MCF 10A (cell line): ENCODE measurements around the gene UGT1A3. TPM values are rescaled to one million over a fixed set of nuclear protein-coding genes. Genes with fewer than 3 reads are reported as not detected.

ENCODE experiments used
- BruUV-seq: library from RNA; stranded (reverse); fragments of 400-500 nt; replicated peaks from 2 replicates; lab custom pipeline; 2021; lab: Mats Ljungman, UMichigan
- CTCF ChIA-PET: fragments of 300-600 bp; sonication (Branson Sonifier 250); formaldehyde crosslinking; extraction: SDS; loops from one replicate; lab custom pipeline; 2021; ENCODE audit warnings: antibody characterized with exemption, inconsistent platforms; lab: Yijun Ruan, JAX
- POLR2A ChIA-PET: fragments of 300-600, 350-650 bp; sonication (Branson Sonifier 250); formaldehyde crosslinking; extraction: SDS; loops from one replicate; lab custom pipeline; 2020; ENCODE audit warnings: antibody characterized with exemption, inconsistent platforms; lab: Yijun Ruan, JAX
- DNase-seq: peaks from one replicate; pipeline ENCODE4 v3.0.0-alpha.2; 2018; ENCODE audit not compliant: unreplicated experiment
- H3K27ac Mint-ChIP-seq: one replicate; pipeline ENCODE4 v1.8.0; 2022; ENCODE audit warnings: mild to moderate bottlenecking, low read depth, mixed read lengths; ENCODE audit not compliant: unreplicated experiment
- H3K27me3 Mint-ChIP-seq: one replicate; pipeline ENCODE4 v1.8.0; 2022; ENCODE audit warnings: mixed read lengths; ENCODE audit not compliant: insufficient read depth, unreplicated experiment
- H3K36me3 Mint-ChIP-seq: one replicate; pipeline ENCODE4 v1.8.0; 2022; ENCODE audit warnings: mild to moderate bottlenecking, moderate library complexity, mixed read lengths; ENCODE audit not compliant: insufficient read depth, unreplicated experiment
- H3K4me1 Mint-ChIP-seq: one replicate; pipeline ENCODE4 v1.8.0; 2022; ENCODE audit warnings: mixed read lengths; ENCODE audit not compliant: insufficient read depth, unreplicated experiment
- H3K4me3 Mint-ChIP-seq: one replicate; pipeline ENCODE4 v1.8.0; 2022; ENCODE audit warnings: mild to moderate bottlenecking, moderate library complexity, mixed read lengths; ENCODE audit not compliant: unreplicated experiment
- H3K9me3 Mint-ChIP-seq: one replicate; pipeline ENCODE4 v1.8.0; 2022; ENCODE audit warnings: mixed read lengths; ENCODE audit not compliant: unreplicated experiment
- intact Hi-C: fragments of 100-400 bp; cut with micrococcal nuclease; formaldehyde crosslinking; loops from 2 replicates; pipeline ENCODE4 v1.14.1; 2022
- total RNA-seq: library from RNA; stranded (reverse); gene quantifications from 2 replicates; pipeline ENCODE4 v1.2.3, GENCODE V29; 2022
- TF ChIP-seq, protein P1 (sequence below): fragments of 200-600 bp; IDR thresholded peaks from one replicate; pipeline ENCODE4 v1.8.0; 2022; ENCODE audit warnings: antibody characterized with exemption, mild to moderate bottlenecking; ENCODE audit not compliant: unreplicated experiment

The UGT1A3 gene
- total RNA-seq, 1 experiment from 2014 or later: not detected

DNA sequence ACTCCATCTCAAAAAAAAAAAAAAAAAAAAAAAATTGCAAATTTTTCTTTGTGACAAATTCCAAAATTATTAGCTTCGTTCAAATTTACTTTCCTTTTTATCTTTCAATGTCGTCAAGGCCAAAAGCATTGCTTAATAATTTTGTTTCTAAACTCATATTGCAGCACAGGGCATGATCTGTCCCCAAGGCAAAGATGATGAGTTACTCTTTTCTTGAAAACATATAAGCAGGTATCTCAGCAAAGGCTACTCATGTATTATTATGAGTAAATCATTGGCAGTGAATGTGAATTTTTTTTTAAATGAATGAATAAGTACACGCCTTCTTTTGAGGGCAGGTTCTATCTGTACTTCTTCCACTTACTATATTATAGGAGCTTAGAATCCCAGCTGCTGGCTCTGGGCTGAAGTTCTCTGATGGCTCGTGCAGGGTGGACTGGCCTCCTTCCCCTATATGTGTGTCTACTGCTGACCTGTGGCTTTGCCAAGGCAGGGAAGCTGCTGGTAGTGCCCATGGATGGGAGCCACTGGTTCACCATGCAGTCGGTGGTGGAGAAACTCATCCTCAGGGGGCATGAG is 47.2 kb upstream of the UGT1A3 start, which contains the start of gene UGT1A7:
UGT1A7 (plus strand) TSS at position 381 of the 579 bp plus-strand sequence; CDS start at position 418, 37 bp downstream.
- Mint-ChIP-seq H3K36me3 (no peaks in the 10 kb centered on the region), H3K27ac (no peak within 1 kb of the TSS), H3K27me3 (no peaks in the 10 kb centered on the region), H3K9me3 (no peaks in the 10 kb centered on the region), H3K4me1 (no peaks in the 10 kb centered on the region), H3K4me3 (no peak within 1 kb of the TSS)
- DNase-seq: peak; percentile 30
- CTCF ChIA-PET: interaction anchor here (0.6 kb wide), 1 partner anchor 10 kb away, joined by 3 read pairs; the partner anchor contains the start of gene UGT1A9
- POLR2A ChIA-PET: interaction anchor here (0.6 to 3.8 kb wide), 8 partner anchors 10 to 896 kb away, joined by 3 to 67 read pairs (median 3); partner anchors contain the start of genes UGT1A6 and USP40
- intact Hi-C loops: no loop called here
- TF ChIP-seq, protein P1, sequence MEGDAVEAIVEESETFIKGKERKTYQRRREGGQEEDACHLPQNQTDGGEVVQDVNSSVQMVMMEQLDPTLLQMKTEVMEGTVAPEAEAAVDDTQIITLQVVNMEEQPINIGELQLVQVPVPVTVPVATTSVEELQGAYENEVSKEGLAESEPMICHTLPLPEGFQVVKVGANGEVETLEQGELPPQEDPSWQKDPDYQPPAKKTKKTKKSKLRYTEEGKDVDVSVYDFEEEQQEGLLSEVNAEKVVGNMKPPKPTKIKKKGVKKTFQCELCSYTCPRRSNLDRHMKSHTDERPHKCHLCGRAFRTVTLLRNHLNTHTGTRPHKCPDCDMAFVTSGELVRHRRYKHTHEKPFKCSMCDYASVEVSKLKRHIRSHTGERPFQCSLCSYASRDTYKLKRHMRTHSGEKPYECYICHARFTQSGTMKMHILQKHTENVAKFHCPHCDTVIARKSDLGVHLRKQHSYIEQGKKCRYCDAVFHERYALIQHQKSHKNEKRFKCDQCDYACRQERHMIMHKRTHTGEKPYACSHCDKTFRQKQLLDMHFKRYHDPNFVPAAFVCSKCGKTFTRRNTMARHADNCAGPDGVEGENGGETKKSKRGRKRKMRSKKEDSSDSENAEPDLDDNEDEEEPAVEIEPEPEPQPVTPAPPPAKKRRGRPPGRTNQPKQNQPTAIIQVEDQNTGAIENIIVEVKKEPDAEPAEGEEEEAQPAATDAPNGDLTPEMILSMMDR: no peak
- BruUV-seq: no TSS peak

DNA sequence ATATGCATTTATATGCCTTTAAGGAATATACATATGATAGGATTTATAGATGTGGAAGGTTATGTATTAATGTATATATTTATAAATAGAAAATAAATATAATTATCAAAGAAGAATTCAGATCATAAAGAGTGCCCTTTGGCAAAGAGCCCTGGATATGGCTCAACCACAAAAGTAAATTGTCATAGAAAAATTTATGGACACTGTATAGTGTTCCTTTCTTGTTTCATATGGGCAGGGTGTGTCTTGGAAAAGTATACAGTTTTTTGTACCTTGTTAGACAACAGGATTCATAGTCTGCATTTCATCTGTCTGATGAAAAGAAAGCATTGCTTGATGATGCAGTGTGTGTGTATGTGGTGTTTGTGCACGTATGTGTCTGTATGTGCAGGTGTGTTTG is 44.2 kb upstream of the UGT1A3 start:
- POLR2A ChIA-PET: interaction anchor here (0.6 kb wide), 1 partner anchor 118 kb away, joined by 3 read pairs; the partner anchor contains the start of gene USP40
- H3K4me1 Mint-ChIP-seq: peaks cover 8% of the 10 kb centered on the region
- H3K4me3 Mint-ChIP-seq: no peak overlapping the region
- intact Hi-C loops: no loop called here
- TF ChIP-seq, protein P1: no peak
- no peaks in the 10 kb centered on the region for H3K27me3 Mint-ChIP-seq
- no peaks in the 10 kb centered on the region for H3K36me3 Mint-ChIP-seq
- no peaks in the 10 kb centered on the region for H3K9me3 Mint-ChIP-seq
- H3K27ac Mint-ChIP-seq: no peak overlapping the region
- CTCF ChIA-PET: no interaction called here
- no TSS peak for BruUV-seq
- no peak for DNase-seq

DNA sequence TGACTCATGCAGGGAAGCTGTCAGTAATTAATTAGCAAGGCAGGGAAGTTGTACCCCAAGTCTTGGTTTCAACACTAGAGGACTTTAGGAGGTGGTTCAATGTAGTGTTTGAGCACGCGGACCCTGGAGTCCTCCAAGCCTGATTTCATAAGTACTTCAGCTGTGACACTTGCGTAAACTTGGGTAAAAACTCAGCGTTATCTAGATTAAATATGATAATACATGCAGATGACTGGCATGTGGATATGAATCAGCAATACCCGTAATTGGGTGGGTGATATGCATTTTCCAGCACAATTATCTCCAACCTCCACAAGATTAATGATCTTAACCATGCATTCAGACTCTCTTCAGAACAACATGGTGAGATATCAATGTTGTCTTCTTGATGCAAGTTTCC is 41.9 kb upstream of the UGT1A3 start:
- no peak for DNase-seq
- BruUV-seq: no TSS peak
- Mint-ChIP-seq H3K27ac (no peak overlapping the region), H3K36me3 (no peaks in the 10 kb centered on the region), H3K9me3 (no peaks in the 10 kb centered on the region), H3K4me3 (no peak overlapping the region), H3K27me3 (no peaks in the 10 kb centered on the region), H3K4me1 (peaks cover 27% of the 10 kb centered on the region)
- intact Hi-C loops: no loop called here
- ChIA-PET CTCF (interaction anchor here (0.6 kb wide), 1 partner anchor 120 kb away, joined by 3 read pairs; no protein-coding TSS in a partner anchor), POLR2A (no interaction called here)
- TF ChIP-seq, protein P1: no peak

DNA sequence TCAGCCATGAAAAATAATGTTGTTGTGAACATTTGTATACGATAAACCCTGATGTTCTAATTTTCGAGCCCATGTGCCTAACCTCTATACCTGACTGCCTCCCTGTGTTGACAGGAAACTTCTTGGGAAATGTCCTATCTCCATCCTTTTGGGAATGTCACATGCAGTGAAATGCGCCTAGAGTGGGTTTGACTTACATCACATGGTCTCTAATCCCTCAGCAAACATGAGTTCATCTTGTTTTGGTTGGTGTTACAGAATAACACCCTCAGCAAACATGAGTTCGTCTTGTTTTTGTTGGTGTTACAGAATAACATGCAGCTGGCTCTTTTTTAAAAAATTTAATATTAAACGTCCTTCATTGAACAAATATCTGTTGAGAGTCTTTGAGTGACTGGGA is 40.5 kb upstream of the UGT1A3 start:
- H3K36me3 Mint-ChIP-seq: no peaks in the 10 kb centered on the region
- no TSS peak for BruUV-seq
- no peak overlapping the region for H3K4me3 Mint-ChIP-seq
- H3K27me3 Mint-ChIP-seq: no peaks in the 10 kb centered on the region
- no peak overlapping the region for H3K27ac Mint-ChIP-seq
- POLR2A ChIA-PET: interaction anchor here (0.8 to 4.3 kb wide), 2 partner anchors 18 to 123 kb away, joined by 3 to 59 read pairs; partner anchors contain the start of gene USP40
- DNase-seq: no peak
- H3K4me1 Mint-ChIP-seq: peaks cover 30% of the 10 kb centered on the region
- TF ChIP-seq, protein P1: no peak
- no peaks in the 10 kb centered on the region for H3K9me3 Mint-ChIP-seq
- CTCF ChIA-PET: no interaction called here
- intact Hi-C loops: no loop called here
